ENCODE data around the gene FHIP1B.

The FHIP1B gene

GRCh38 chr11:6240139-6240538 is 5.7 kb upstream of the FHIP1B start:
- no peak for DNase-seq (ENCODE audit: low read depth, low spot score)

DNA sequence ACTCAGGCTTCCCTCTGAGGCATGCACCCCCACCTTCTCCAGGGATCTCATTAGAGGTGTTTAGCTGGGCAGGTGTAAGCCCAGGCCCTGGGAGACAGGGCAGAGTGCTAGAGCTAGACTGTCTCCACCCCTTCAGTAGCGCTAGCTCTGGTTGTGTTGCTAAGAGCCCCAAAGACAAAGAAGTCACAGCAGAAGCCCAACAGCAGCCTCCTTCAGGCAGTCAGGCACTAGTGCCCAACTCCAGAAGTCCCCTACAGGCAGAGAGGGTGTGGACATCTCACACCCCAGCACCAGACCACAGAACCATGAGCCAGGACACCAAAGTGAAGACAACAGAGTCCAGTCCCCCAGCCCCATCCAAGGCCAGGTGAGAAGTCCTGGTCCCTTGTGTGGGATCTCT is 4.5 kb upstream of the FHIP1B start, which contains the start of gene CNGA4:
CNGA4 (plus strand) TSS at position 188 of the 400 bp plus-strand sequence; CDS start at position 306, 118 bp downstream.
- DNase-seq (ENCODE audit: low read depth, low spot score): no peak

GRCh38 chr11:6237761-6238302 is 3.4 kb upstream of the FHIP1B start:
- no peak for DNase-seq (ENCODE audit: low read depth, low spot score)

- no peak for DNase-seq (ENCODE audit: low read depth, low spot score)
Measured at GRCh38 chr11:6237266-6237665, 2.8 kb upstream of the FHIP1B start.

DNA sequence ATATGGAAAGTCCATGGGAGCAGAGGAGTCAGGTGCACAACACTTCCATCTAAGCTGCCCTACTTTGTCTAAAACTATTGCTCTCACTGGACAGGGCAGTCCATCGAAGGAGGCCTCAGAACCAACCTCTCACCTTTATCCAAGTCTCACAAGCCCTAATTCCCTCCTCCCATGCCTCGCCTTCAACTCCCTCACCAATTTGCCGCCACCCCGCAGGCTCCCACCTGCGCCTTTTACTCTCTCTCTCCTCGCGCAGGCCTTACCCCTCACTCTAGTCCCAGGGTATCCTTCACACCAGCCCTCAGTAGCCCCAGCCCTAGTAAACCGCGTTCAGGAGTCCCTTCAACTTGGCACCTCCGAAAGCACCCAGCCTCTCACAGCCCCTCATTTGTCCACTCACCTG is 451 bp downstream of the FHIP1B start:
- no peak for DNase-seq (ENCODE audit: low read depth, low spot score)

DNA sequence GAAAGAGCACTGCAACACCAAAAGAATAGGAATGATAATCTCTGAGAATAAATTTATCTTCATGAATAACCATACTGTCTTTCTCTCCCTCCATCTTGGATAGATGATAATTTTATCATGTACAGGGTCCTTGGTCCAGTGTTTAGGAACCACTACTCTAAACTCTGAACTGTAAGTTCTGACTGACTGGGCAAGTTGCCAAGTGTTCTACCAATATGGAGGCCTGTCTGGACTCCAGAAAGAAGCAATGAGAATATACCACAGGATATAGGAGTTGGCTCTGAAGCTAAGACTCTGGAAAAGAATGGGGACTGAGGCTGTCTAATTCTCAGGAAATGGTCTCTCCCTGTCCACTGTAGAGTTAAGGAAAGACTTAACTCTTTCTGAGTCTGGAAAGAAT is 1.5 kb downstream of the FHIP1B start:
- DNase-seq (ENCODE audit: low read depth, low spot score): no peak

- no peak for DNase-seq (ENCODE audit: low read depth, low spot score)
Measured at GRCh38 chr11:6229911-6230310, 4.5 kb downstream of the FHIP1B start.

DNA sequence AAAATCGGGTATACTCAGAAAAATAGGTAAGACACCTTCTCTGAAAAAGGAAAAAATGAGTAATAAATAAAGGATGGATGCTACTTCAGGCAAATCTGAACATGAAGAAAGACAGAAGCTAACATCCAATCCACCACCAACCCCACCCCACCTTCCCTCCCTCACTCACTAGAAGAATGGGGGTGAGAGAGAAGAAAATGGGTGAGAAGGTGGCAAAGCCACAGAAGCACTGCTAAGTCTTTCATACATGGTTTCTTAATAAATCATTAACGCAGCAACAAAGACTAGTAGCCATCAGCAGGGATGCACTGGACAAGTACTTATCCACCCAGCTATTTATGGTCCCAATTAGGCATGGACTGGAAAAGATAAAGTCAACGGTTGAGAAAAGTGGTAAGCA is 5.9 kb downstream of the FHIP1B start:
- DNase-seq (ENCODE audit: low read depth, low spot score): no peak

DNA sequence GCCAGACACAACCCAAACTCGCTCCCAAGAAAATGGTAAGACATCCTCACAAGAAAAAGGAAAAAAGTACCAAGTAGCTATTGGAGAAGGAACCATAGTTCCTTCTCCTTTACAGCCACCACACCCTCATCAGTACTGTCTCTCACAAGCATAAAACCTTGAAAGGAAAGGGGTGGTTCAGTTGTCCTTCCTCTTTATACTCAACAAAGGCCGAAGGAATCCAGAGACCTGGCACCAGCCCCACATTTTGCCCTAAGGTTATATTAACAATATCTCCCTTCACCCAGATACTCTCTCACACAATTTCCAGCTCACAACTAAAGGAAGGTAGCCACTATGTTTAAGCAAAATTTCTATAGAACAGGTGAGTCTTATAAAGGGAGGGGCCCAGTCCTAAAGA is 8.5 kb downstream of the FHIP1B start:
- no peak for DNase-seq (ENCODE audit: low read depth, low spot score)

DNA sequence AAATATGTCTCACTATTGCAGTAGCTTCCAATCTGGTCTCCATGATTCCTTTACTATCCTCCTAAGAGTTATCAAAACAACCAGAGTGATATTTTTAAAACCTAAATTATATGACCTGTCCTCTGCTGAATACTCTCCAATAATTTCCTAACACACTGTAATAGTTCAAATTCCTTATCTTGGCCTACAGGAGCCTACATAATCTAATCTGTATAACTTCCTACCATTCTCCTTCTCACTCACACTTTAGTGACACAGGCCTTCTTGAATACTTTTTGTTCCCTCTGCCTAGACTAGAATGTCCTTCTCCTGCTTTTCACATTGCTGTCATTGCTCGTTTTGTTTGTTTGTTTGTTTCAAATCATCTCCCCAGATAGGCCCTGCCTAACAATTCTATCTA is 9.4 kb downstream of the FHIP1B start:
- no peak for DNase-seq (ENCODE audit: low read depth, low spot score)

DNA sequence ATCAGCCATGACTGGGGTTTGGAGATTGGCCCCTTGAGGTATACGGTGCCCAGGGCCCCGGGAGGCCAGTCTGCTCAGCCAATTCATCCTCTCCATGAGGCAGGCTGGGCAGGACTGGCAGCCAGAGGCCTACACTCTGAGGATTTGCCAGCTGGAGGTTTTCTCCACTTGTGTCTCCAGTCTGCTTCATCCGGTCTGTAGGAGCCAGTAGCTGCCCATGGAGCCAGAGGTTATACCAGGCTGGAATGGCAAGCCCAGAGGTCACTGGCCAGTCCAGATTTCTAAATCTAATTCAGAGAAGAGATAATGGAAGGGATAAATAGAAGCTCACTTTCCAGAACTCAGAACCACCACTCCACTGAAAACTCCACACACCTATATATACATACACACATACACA is 10.0 kb downstream of the FHIP1B start:
- no peak for DNase-seq (ENCODE audit: low read depth, low spot score)

- no peak for DNase-seq (ENCODE audit: low read depth, low spot score)
Measured at GRCh38 chr11:6223854-6224253, 10.6 kb downstream of the FHIP1B start.

GRCh38 chr11:6219359-6219758 is 15.1 kb downstream of the FHIP1B start:
- DNase-seq (ENCODE audit: low read depth, low spot score): no peak

GRCh38 chr11:6217722-6218121 is 16.7 kb downstream of the FHIP1B start:
- no peak for DNase-seq (ENCODE audit: low read depth, low spot score)

- DNase-seq (ENCODE audit: low read depth, low spot score): no peak
Measured at GRCh38 chr11:6216501-6216900, 17.9 kb downstream of the FHIP1B start.

DNA sequence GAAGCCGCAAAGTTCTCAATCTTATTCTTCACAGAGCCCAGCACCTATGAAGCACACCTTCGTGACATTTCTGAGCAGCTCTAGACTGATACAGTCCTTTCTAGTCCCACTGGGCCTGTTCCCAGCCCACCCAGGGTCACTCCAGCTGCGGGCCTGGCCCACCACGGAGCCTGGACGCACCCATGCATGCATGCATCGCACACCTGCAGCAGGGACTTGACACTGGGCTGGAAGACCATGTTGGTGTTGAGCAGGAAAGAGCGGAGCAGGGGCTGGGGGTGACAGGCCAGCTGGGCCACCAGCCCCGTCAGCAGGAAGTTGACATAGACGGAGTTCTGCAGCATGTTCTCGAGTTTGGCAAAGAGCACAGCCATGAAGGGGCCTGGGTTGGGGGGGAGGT is 19.9 kb downstream of the FHIP1B start:
- no peak for DNase-seq (ENCODE audit: low read depth, low spot score)

- no peak for DNase-seq (ENCODE audit: low read depth, low spot score)
Measured at GRCh38 chr11:6210274-6210955, 24.0 kb downstream of the FHIP1B start.

GRCh38 chr11:6209801-6210200 is 24.6 kb downstream of the FHIP1B start:
- no peak for DNase-seq (ENCODE audit: low read depth, low spot score)

GRCh38 chr11:6206456-6207180 is 27.8 kb downstream of the FHIP1B start:
- no peak for DNase-seq (ENCODE audit: low read depth, low spot score)

- no peak for DNase-seq (ENCODE audit: low read depth, low spot score)
Measured at GRCh38 chr11:6205366-6205765, 29.1 kb downstream of the FHIP1B start, which contains the start of gene C11orf42. C11orf42 (plus strand) TSS chr11:6205557; CDS start chr11:6205616, 59 bp downstream.

- DNase-seq (ENCODE audit: low read depth, low spot score): no peak
Measured at GRCh38 chr11:6204706-6205105, 29.7 kb downstream of the FHIP1B start.

- DNase-seq (ENCODE audit: low read depth, low spot score): no peak
Measured at GRCh38 chr11:6203327-6203726, 31.1 kb downstream of the FHIP1B start.

GRCh38 chr11:6202041-6202440 is 32.4 kb downstream of the FHIP1B start:
- DNase-seq (ENCODE audit: low read depth, low spot score): no peak
